Heart right ventricle (tissue), 16 donors: Measurements from ENCODE around the gene GTF2A1. TPM values are rescaled to one million over a fixed set of nuclear protein-coding genes. Genes with fewer than 3 reads are reported as not detected.

Experiments
- ATAC-seq, 8 donors: fragments of 200-7000 bp; cut with Tn5 transposase; one replicate each; pipeline ENCODE4 v1.9.1; 2020; ENCODE audit warnings: mild to moderate bottlenecking in 8 of 8, moderate library complexity in 8 of 8, moderate number of reproducible peaks in 1 of 8
- DNase-seq, 2 donors: peaks; one replicate each; pipeline ENCODE4 v3.0.0-alpha.2; 2020
- H3K27ac ChIP-seq, 10 donors: fragments of 200-600 bp; sonication (generic) in 2 of 10; one replicate each; pipeline versions ENCODE4 v1.5.0 to v1.8.0; 2020 to 2022; ENCODE audit warnings: mild to moderate bottlenecking in 3 of 10
- H3K27me3 ChIP-seq, 7 donors: fragments of 200-600 bp; one replicate each; pipeline ENCODE4 v1.8.0; 2021 to 2022; ENCODE audit warnings: mild to moderate bottlenecking in 2 of 7
- H3K36me3 ChIP-seq, 9 donors: fragments of 200-600 bp; sonication (generic) in 1 of 9; one replicate each; pipeline versions ENCODE4 v1.5.0 to v1.8.0; 2020 to 2022; ENCODE audit warnings: mild to moderate bottlenecking in 2 of 9
- H3K4me1 ChIP-seq, 9 donors: fragments of 200-600 bp; sonication (generic) in 1 of 9; one replicate each; pipeline versions ENCODE4 v1.5.0 to v1.8.0; 2020 to 2022; ENCODE audit warnings: mild to moderate bottlenecking in 4 of 9
- H3K4me3 ChIP-seq, 10 donors: fragments of 200-600 bp; sonication (generic) in 2 of 10; one replicate each; pipeline versions ENCODE4 v1.5.0 to v1.8.0; 2020 to 2022; ENCODE audit warnings: mild to moderate bottlenecking in 7 of 10, moderate library complexity in 2 of 10
- H3K9me3 ChIP-seq, 11 donors: fragments of 200-600 bp in 10 of 11; sonication (generic) in 2 of 11; one replicate each; pipeline versions ENCODE4 v1.5.0 to v1.8.0; 2013 to 2022; ENCODE audit warnings: mild to moderate bottlenecking in 2 of 11, control low read depth in 1 of 11, moderate library complexity in 1 of 11
- WGBS, 2 donors: extraction: QIAGEN DNeasy Blood & Tissue Kit; methylation state at CpG; one replicate each; pipeline ENCODE4 v1.1.7; 2013; ENCODE audit warnings: inconsistent platforms in 1 of 2; 5-methylcytosine and 5-hydroxymethylcytosine counted together
- intact Hi-C, 10 donors: fragments of 100-400 bp; cut with DNase I; formaldehyde crosslinking; loops; one replicate each; pipeline versions ENCODE4 v1.11.1 to v1.14.2; 2022
- polyA plus RNA-seq, 2 donors: library from polyadenylated mRNA; stranded (reverse); fragments of 200-250 nt; gene quantifications; one replicate each; pipeline ENCODE4 v1.2.3, GENCODE V29; 2013
- total RNA-seq, 10 donors: library from RNA; stranded (reverse); fragmentation: NEBNext Ultra II Directional in 3 of 10; extraction: Animal tissue kit (Norgen Biotek cat#: 25700) in 3 of 10; gene quantifications; one replicate each; pipeline versions ENCODE4 v1.2.1 to v1.2.4, GENCODE V29; 2021 to 2023
- TF ChIP-seq, protein P1 (sequence below), 9 donors: fragments of 200-600 bp; sonication (generic) in 2 of 9; IDR thresholded peaks; one replicate each; pipeline versions ENCODE4 v1.5.0 to v1.8.0; 2021 to 2022; ENCODE audit warnings: antibody characterized with exemption in 9 of 9, mild to moderate bottlenecking in 5 of 9, moderate library complexity in 1 of 9
- donor health status: Arrhythmogenic right ventricular cardiomyopathy.
- donor health status: ischemic (EF 13 %, LVEDD 7.1; RV severe dilation, severe dysfunction).
- donor health status: healthy with polysubstance abuse.
- donor health status: DM: no; HTN: yes; CAD: no.
- donor health status: DM: no; HTN: no; CAD: no.
- donor health status: ischemic (EF 25% LVEDD 6.9; RV normal size, moderate dysfunction).
- donor health status: ischemic (EF 25% LVEDD 5.7; RV mildly dilated, moderate dysfunction).
- donor health status: healthy.
- donor health status: DM: yes; HTN: yes; CAD: no.
- donor health status: Ischemic cardiomyopathy.
- donor health status: ischemic (EF 35%, LVEDD 5.7; RV mildly dilated, moderate dysfunction).
- donor health status: nonischemic (EF 11% LVEDD 7.7; RV severe dilation, severe dysfunction).
- donor health status: DM: yes; HTN: yes; CAD: no.
- donor health status: PGD.
- donor health status: ischemic (EF 29% LVEDD 5.4; RV normal size, mild dysfunction).
- donor health status: nonischemic (EF 23%, LVEDD 6.1; RV moderate dilation, normal function).

GTF2A1 gene
- total and polyA plus RNA-seq, 12 donors = 4.3 to 28.3 (median 22.2) TPM

DNA sequence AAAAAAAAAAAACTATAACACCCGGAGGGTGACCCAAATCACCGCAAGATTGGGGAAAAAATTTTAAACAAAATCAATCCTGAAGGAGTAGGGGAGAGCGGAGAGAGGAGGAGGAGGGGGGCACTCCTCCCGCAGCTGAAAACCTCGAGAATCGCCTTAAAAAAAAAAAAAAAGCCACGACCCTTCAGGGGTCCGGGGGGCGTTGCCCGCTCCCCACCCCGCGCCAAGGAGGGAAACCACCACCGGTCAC is 254 bp downstream of the GTF2A1 start:
- no peaks in the 10 kb centered on the region for H3K9me3 ChIP-seq
- no peaks in the 10 kb centered on the region for H3K27me3 ChIP-seq
- H3K36me3 ChIP-seq = peaks cover 0 to 10% (median 4%) of the 10 kb centered on the region in 9 donors
- intact Hi-C loops = no loop called here
- H3K27ac ChIP-seq = peak overlapping the region; percentile 94 to 100 (median 98)
- peak overlapping the region; percentile 42 to 89 (median 84) for H3K4me3 ChIP-seq
- TF ChIP-seq, protein P1, sequence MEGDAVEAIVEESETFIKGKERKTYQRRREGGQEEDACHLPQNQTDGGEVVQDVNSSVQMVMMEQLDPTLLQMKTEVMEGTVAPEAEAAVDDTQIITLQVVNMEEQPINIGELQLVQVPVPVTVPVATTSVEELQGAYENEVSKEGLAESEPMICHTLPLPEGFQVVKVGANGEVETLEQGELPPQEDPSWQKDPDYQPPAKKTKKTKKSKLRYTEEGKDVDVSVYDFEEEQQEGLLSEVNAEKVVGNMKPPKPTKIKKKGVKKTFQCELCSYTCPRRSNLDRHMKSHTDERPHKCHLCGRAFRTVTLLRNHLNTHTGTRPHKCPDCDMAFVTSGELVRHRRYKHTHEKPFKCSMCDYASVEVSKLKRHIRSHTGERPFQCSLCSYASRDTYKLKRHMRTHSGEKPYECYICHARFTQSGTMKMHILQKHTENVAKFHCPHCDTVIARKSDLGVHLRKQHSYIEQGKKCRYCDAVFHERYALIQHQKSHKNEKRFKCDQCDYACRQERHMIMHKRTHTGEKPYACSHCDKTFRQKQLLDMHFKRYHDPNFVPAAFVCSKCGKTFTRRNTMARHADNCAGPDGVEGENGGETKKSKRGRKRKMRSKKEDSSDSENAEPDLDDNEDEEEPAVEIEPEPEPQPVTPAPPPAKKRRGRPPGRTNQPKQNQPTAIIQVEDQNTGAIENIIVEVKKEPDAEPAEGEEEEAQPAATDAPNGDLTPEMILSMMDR (IDR thresholded peaks at IDR 0.05) = no peak
- H3K4me1 ChIP-seq = peaks cover 0 to 41% (median 27%) of the 10 kb centered on the region in 9 donors
- ATAC-seq = no peak
- no peak for DNase-seq
- WGBS, 2 donors = 0% methylated on average over 7 to 13 of the region's 13 CpGs

DNA sequence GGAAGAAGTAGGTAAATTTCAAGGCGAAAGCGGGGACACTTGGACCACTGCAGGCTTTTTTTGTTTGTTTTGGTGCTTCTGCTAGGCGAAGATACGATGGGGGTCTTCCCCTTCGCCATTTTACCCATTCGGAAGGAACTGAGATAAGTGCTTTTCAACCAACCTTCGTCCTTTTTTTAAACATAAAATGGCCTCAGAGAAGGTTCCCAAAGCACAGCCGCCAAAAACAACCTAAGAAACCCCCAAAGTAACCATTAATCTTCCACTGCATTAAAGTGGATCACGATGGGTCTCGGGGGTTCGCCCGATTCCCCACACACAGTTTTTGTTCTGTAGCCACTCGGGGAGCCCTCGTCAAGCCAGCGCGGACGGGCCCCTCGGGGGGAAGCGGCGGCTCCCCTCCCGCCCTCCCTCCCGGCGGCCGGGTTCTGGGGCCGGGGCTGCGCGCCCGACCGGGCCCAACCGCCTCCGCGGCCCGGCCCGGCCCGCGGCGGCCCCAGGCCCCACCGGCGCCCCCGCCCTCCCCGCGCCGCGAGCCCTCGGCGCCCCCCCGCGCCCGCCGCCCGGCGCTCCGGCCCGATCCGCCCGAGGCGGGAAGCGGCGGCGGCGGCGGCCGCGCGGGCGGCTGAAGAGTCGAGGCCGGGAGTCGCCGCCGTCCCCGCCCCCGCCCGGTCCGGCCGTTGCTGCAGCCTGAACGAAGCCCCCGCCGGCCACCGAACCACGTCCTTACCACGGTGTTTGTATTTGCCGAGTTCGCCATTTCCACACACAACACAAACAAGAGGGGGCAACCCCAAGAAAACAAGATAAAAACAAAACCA is 790 bp downstream of the GTF2A1 start:
- peak; percentile 32 to 53 for DNase-seq
- intact Hi-C loops = loop anchor here in 4 of 10 donors (1.0 to 10.0 kb wide), 3 partner anchors 48 to 225 kb away; no protein-coding TSS in a partner anchor
- ATAC-seq = peak in 1 of 8 donors; percentile 5

DNA sequence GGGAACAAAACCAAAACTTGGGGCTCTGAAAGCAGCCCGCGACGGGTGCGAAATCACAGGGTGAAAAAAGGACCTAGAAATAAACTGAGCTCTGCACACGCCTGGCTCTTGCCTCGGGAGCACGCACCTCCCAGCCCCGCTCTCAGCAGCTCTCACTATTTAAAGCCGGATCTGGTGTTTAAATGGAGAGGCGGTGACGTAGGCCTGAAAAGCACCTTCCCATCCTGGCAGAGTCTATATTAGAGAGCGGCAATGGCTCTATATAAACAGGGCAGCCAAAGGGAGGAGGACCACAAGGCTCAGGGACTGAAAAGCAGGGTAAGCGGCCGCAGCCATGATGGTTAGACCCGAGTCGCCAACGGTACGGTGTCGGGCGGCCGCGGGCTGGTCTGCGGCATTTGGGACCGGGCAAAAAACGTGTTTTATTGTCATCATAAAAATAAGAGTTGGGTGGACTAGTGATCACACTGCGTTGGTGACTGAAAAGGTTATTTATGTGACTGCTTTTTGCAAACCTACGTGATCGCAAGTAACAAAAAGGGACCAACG is 1.5 kb downstream of the GTF2A1 start:
- Histone ChIP-seq H3K4me3 (peak overlapping the region; percentile 70 to 89 (median 84)), H3K9me3 (no peaks in the 10 kb centered on the region), H3K27ac (peak overlapping the region; percentile 94 to 100 (median 98)), H3K27me3 (no peaks in the 10 kb centered on the region), H3K36me3 (peaks cover 0 to 23% (median 4%) of the 10 kb centered on the region in 9 donors), H3K4me1 (peaks cover 0 to 41% (median 27%) of the 10 kb centered on the region in 9 donors)
- TF ChIP-seq, protein P1 (IDR thresholded peaks at IDR 0.05) = no peak
- peak; percentile 73 to 88 (median 84) for ATAC-seq
- peak; percentile 84 to 96 for DNase-seq
- WGBS, 2 donors = 0 to 1% methylated on average over 29 of the region's 29 CpGs
- intact Hi-C loops = loop anchor here in 4 of 10 donors (1.0 to 10.0 kb wide), 3 partner anchors 47 to 224 kb away; no protein-coding TSS in a partner anchor

More for the DNA sequence above, 790 bp downstream of the GTF2A1 start:
- TF ChIP-seq, protein P1 (IDR thresholded peaks at IDR 0.05) = no peak
- H3K27ac ChIP-seq = peak overlapping the region; percentile 94 to 100 (median 98)
- WGBS, 2 donors = 0 to 1% methylated on average over 35 to 84 of the region's 84 CpGs
- no peaks in the 10 kb centered on the region for H3K9me3 ChIP-seq
- no peaks in the 10 kb centered on the region for H3K27me3 ChIP-seq
- H3K36me3 ChIP-seq = peaks cover 0 to 16% (median 4%) of the 10 kb centered on the region in 9 donors
- H3K4me3 ChIP-seq = peak overlapping the region; percentile 70 to 89 (median 84)
- H3K4me1 ChIP-seq = peaks cover 0 to 41% (median 27%) of the 10 kb centered on the region in 9 donors

DNA sequence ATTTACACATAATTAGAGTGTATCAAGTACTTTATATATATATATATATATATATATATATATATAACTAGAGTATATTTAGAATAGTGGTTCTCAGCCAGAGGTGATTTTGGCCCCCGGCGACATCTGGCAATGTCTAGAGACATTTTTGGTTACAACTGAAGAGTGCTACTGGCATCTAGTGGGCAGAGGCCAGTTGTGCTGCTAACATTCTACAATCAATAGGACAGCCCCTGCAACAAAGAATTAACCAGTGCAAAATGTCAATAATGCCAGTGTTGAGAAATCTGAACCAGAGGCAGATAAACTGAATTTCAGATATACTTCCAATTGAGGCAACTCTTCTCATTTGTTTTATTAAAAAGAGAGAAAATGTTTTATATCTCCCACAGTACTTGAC is 8.9 kb downstream of the GTF2A1 start:
- H3K4me1 ChIP-seq = peaks cover 0 to 32% (median 20%) of the 10 kb centered on the region in 9 donors
- no peak overlapping the region for H3K4me3 ChIP-seq
- no peaks in the 10 kb centered on the region for H3K27me3 ChIP-seq
- ATAC-seq = peak; percentile 68 to 86 (median 80)
- TF ChIP-seq, protein P1 (IDR thresholded peaks at IDR 0.05) = peak in 8 of 9 donors; percentile 7 to 66 (median 53)
- no peaks in the 10 kb centered on the region for H3K9me3 ChIP-seq
- intact Hi-C loops = loop anchor here in 5 of 10 donors (5.0 to 10.0 kb wide), 3 partner anchors 215 to 220 kb away; no protein-coding TSS in a partner anchor
- 20 to 22% methylated on average over 2 of the region's 2 CpGs for WGBS, 2 donors
- H3K36me3 ChIP-seq = peaks cover 0 to 94% (median 7%) of the 10 kb centered on the region in 9 donors
- peak; percentile 27 to 29 for DNase-seq
- H3K27ac ChIP-seq = peak overlapping the region in 1 of 10 donors; percentile 10
